A673 (cell line): ENCODE results near the gene KNCN. TPM values are rescaled to one million over a fixed set of nuclear protein-coding genes. Genes with fewer than 3 reads are reported as not detected.

Source experiments
- BruUV-seq: library from RNA; stranded (reverse); fragments of 400-500 nt; replicated peaks from 2 replicates; lab custom pipeline; 2021; lab: Mats Ljungman, UMichigan
- CTCF ChIA-PET: fragments of 300-600 bp; sonication (Branson Sonifier 250); formaldehyde crosslinking; loops from one replicate; lab custom pipeline; 2022; ENCODE audit warnings: antibody characterized with exemption; lab: Charles Lee
- POLR2A ChIA-PET: fragments of 300-600 bp; sonication (Branson Sonifier 250); formaldehyde crosslinking; loops from one replicate; lab custom pipeline; 2022; ENCODE audit warnings: antibody characterized with exemption; ENCODE audit not compliant: low non-redundant PET; lab: Charles Lee
- DNase-seq: peaks from one replicate; pipeline ENCODE4 v3.0.0-alpha.2; 2015; ENCODE audit warnings: low spot score
- H3K27ac ChIP-seq: fragments of 200-600 bp; sonication (generic); 2 replicates; pipeline ENCODE4 v1.5.1; 2016; ENCODE audit warnings: mixed run types, low read depth, mild to moderate bottlenecking, mixed read lengths, antibody characterized with exemption, low read length; ENCODE audit not compliant: poor library complexity, severe bottlenecking
- H3K27me3 ChIP-seq: fragments of 200-600 bp; sonication (generic); replicated peaks from 2 replicates; pipeline ENCODE4 v1.6.1; 2017; ENCODE audit warnings: mixed run types, low read depth, mild to moderate bottlenecking, mixed read lengths, antibody characterized with exemption, low read length; ENCODE audit not compliant: insufficient read depth, poor library complexity
- H3K36me3 ChIP-seq: fragments of 200-600 bp; sonication (generic); 2 replicates; pipeline ENCODE4 v1.6.1; 2016; ENCODE audit warnings: mixed run types, mild to moderate bottlenecking, mixed read lengths, antibody characterized with exemption, low read length; ENCODE audit not compliant: insufficient read depth, poor library complexity, severe bottlenecking
- H3K4me1 ChIP-seq: fragments of 200-600 bp; sonication (generic); 2 replicates; pipeline ENCODE4 v1.6.1; 2017; ENCODE audit warnings: mixed run types, mild to moderate bottlenecking, mixed read lengths, antibody characterized with exemption, low read length; ENCODE audit not compliant: insufficient read depth, poor library complexity, severe bottlenecking
- H3K4me3 ChIP-seq: fragments of 200-600 bp; sonication (generic); 2 replicates; pipeline ENCODE4 v1.5.1; 2016; ENCODE audit warnings: low read depth, mixed run types, mild to moderate bottlenecking, mixed read lengths, low read length; ENCODE audit not compliant: poor library complexity, severe bottlenecking
- H3K9me3 ChIP-seq: fragments of 200-600 bp; sonication (generic); 2 replicates; pipeline ENCODE4 v1.6.1; 2016; ENCODE audit warnings: mixed run types, low read depth, mild to moderate bottlenecking, mixed read lengths, antibody characterized with exemption, low read length; ENCODE audit not compliant: poor library complexity, severe bottlenecking
- CTCF ChIP-seq: fragments of 300-800, 200-600 bp; sonication (generic); conservative IDR thresholded peaks from 2 replicates; pipeline ENCODE4 v1.5.1; 2017; ENCODE audit warnings: low read depth, mild to moderate bottlenecking, antibody characterized with exemption, low read length, moderate library complexity, mixed read lengths
- EZH2 ChIP-seq: fragments of 200-600 bp; sonication (generic); IDR thresholded peaks from 2 replicates; pipeline ENCODE4 v1.6.1; 2017; ENCODE audit warnings: borderline replicate concordance, low read depth, mild to moderate bottlenecking, mixed read lengths, antibody characterized with exemption, low read length; ENCODE audit not compliant: poor library complexity, severe bottlenecking
- intact Hi-C: fragments of 100-400 bp; cut with micrococcal nuclease; formaldehyde crosslinking; loops from one replicate; pipeline ENCODE4 v1.10.0; 2022; ENCODE audit not compliant: unreplicated experiment
- total RNA-seq: library from RNA; stranded (reverse); gene quantifications from 2 replicates; pipeline ENCODE4 v1.2.3, GENCODE V29; 2021

KNCN gene
- total RNA-seq, 1 experiment from 2014 or later, result not detected

- POLR2A ChIA-PET, result no interaction called here
- H3K27ac ChIP-seq, result no peak overlapping the region
- no peak for TF ChIP-seq EZH2
- no peak for TF ChIP-seq CTCF
- peaks cover 1% of the 10 kb centered on the region for H3K27me3 ChIP-seq
- H3K9me3 ChIP-seq, result no peaks in the 10 kb centered on the region
- intact Hi-C loops, result no loop called here
- CTCF ChIA-PET, result no interaction called here
- no peaks in the 10 kb centered on the region for H3K36me3 ChIP-seq
- H3K4me1 ChIP-seq, result peaks cover 64% of the 10 kb centered on the region
- no peak for DNase-seq
- no TSS peak for BruUV-seq
- no peak overlapping the region for H3K4me3 ChIP-seq
These were observed 27.7 kb downstream of the KNCN start for GRCh38 chr1:46523496-46524353.

- Histone ChIP-seq H3K27ac (no peak overlapping the region), H3K9me3 (no peaks in the 10 kb centered on the region), H3K36me3 (no peaks in the 10 kb centered on the region), H3K4me3 (no peak overlapping the region), H3K27me3 (no peaks in the 10 kb centered on the region), H3K4me1 (peaks cover 64% of the 10 kb centered on the region)
- no TSS peak for BruUV-seq
- TF ChIP-seq EZH2 (no peak), CTCF (no peak)
- ChIA-PET CTCF (interaction anchor here (1.1 to 1.8 kb wide), 4 partner anchors 35 to 81 kb away, joined by 3 to 8 read pairs (median 6); no protein-coding TSS in a partner anchor), POLR2A (no interaction called here)
- DNase-seq, result no peak
- intact Hi-C loops, result no loop called here
These were observed 28.5 kb downstream of the KNCN start for GRCh38 chr1:46522969-46523320.

GRCh38 chr1:46522184-46522968, 29.1 kb downstream of the KNCN start:
- H3K36me3 ChIP-seq, result no peaks in the 10 kb centered on the region
- H3K27me3 ChIP-seq, result no peaks in the 10 kb centered on the region
- no peak overlapping the region for H3K27ac ChIP-seq
- ChIA-PET POLR2A (interaction anchor here (0.5 to 0.6 kb wide), 2 partner anchors 35 to 792 kb away, joined by 3 to 7 read pairs; no protein-coding TSS in a partner anchor), CTCF (interaction anchor here (0.6 to 1.8 kb wide), 6 partner anchors 11 to 182 kb away, joined by 3 to 8 read pairs (median 6); no protein-coding TSS in a partner anchor)
- no TSS peak for BruUV-seq
- H3K9me3 ChIP-seq, result no peaks in the 10 kb centered on the region
- TF ChIP-seq EZH2, result no peak
- no peak for TF ChIP-seq CTCF
- intact Hi-C loops, result no loop called here
- H3K4me3 ChIP-seq, result no peak overlapping the region
- H3K4me1 ChIP-seq, result peaks cover 66% of the 10 kb centered on the region
- DNase-seq, result peak; percentile 98
